HepG2 (cell line): ENCODE data around the gene CFAP91.

Experiments
- DMAP1 ChIP-seq: IDR thresholded peaks from 2 replicates; pipeline ENCODE4 v1.6.1; 2016
- ETV6 ChIP-seq: sonication (generic); formaldehyde crosslinking; conservative IDR thresholded peaks from 2 replicates; pipeline ENCODE4 v1.4.0; 2020; ENCODE audit warnings: missing genetic modification reagents

DNA sequence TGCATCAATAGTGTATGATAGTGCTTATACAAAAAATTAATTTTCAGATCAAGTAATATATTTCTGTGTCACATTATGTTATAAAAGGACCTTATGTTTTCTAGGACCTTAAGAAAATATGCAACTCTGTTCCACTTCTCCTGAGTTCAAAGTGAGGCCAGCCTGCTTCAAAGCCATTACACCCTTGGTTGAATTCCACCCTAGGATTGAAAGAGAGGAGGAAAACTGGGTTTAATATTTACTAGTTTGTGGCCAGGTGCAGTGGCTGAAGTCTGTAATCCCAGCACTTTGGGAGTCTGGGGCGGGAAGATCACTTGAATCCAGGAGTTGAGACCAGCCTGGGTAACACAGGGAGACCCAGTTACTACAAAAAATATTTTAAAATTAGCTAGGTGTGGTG lies 46.2 kb downstream of the CFAP91 start:
- TF ChIP-seq ETV6 (CRISPR knock-in tag) (no peak), DMAP1 (no peak)
